ENCODE data around the gene MFN2.
"Not testable (repeated sequence)": the region's sequence is repeated elsewhere in the genome, so short reads cannot be mapped to it uniquely, and the experiment has no call there.

The MFN2 gene

DNA sequence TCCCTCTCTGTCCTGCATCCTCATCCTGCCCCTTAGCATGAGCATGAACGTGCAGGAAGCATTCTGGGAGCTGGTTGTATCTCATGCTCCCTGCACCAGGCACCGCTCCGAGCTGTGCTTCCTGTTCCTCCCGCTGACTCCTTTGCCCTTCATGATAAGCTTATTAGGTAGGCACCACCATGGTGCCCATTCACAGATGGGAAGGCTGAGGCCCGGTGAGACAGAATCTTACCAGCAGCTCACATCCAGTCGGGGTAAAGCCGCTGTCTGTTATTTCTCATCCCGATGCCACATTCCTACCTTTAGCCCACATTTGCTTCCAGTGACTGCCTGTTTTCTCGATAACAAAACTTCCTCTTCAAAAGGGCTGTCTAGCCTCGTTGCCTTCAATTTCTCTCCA is 46.3 kb downstream of the MFN2 start:
- no peak for DNase-seq (ENCODE audit: low spot score)

DNA sequence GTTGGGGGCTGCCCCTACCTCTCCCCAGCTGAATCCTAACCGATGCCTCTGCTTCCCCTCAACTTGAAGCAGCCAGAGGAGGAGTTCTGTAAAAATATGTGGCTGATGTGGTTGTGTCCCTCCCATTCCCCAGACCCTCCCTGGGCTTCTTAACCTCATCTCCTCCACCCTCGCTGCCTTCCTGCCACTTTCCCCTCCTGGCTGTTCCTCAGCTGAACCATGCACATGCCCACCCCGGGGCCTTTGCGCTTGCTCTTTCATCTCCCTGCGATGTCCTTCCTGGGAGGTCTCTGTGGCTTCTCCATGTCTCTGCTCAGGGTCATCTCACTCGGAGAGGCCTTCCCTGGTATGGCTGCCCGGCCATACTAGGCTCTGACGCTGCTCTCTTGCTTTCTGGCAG is 48.0 kb downstream of the MFN2 start:
- no peak for DNase-seq (ENCODE audit: low spot score)

DNA sequence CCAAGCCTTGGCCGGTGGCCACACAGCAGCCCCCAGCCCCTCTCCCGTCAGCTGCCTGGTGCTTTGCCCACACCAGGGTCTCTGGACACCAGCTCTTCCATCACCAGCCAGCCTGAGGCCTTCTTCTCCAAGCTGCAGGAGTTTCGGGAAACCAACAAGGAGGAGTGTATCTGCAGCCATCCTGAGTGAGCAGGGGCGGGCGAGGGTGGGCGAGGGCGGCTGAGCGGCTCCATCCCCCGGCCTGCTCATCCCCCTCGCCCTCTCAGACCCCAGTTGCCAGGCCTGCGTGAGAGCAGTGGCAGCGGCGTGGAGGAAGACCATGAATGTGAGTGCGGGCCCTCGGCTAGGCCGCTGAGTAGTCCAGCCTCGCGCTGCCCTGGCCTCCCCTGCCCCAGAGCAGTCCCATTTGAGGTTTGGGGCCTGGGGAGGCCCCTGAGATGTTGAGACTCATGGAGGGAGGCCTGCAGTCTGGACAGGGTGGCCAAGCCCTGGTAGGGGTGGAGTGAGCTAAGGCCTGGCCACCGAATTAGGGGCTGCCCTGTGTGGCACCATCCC is 48.8 kb downstream of the MFN2 start:
- DNase-seq (ENCODE audit: low spot score) = no peak

DNA sequence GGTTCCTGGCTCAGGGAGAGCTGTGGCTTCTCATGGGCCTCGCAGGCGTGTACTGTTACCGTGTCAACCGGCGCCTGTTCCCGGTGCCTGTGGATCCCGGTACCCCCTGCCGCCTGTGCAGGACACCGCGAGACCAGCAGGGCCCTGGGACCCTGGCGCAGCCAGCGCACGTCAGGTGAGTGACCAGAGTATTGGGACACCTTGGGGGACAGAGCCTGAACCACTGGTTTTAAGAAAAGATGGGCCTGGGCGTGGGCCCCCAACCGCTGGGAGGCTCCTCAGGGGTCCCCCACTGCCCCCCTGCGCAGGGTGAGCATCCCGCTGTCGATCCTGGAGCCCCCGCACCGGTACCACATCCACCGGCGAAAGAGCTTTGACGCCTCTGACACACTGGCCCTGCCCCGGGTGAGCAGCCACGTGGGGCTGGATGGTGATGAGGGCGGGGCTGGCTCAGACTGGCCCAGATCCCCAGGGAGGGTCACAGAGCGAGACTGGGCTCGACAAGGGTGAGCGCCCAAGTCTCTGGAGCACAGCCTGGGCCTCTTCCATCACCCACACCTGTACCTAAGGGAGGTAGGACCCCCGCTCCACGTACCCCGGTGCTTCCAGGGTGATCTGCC is 49.6 kb downstream of the MFN2 start:
- no peak for DNase-seq (ENCODE audit: low spot score)

DNA sequence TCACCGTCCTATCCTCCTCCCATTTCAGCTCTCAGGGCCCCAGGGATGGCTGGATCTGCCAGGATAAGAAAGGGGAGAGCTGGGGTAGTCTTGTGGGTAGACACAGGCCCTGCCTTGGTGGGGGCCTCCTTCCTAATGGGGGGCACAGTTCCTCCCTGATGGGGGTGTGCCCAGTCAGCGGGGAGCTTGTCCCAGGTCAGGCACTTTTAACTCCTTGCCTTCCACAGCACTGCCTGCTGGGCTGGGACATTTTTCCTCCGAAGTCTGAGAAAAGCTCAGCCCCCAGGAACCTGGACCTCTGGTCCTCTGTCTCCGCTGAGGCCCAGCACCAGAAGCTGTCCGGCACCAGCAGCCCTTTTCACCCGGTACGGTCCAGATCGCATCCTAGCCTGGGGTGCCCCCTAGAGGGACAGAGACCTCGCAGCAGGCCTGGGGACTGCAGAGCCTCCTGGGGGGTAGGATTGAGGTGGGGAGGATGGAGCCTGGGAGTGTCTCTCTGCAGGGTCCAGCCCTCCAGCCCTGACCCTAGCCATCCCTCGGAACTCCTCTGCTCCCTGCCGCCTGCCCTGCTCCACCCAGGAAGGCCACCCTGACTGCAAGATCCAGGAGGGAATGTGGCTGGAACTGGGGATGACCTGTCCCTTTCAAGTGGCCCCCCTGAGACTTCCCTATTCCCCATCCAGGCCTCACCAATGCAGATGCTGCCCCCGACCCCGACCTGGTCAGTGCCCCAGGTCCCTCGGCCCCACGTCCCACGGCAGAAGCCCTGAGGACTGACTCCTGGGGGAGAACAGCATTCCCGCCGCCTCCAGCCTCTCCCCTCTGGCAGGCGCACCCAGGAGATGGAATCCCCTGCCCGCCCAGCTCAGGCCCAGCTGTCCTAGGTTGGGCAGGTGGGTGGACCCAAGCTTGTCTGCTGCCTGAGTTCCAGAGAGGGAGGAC is 51.1 kb downstream of the MFN2 start:
- peak; percentile 17 for DNase-seq (ENCODE audit: low spot score)

DNA sequence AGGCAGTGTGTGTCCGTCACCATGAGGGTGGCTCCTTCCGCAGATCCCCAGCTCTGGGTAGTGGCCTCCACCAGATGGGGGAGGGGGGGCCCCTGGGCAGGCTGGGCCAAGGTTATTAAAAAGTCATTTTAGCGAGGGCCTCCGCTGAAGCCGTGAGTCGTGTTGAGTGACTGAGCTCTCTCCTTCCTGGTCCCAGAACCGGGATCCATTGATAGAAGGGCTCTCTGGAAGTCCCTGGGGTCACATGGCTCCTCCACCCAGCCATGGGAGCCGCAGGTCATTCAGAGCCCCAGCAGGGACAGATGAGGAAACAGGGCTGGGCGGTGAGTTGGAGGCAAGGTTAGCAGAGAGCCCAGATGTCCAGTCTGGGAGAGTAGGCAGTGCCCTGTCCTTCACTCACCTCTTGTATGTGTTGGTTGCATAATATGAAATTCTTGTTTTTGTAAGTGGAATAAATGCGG is 51.9 kb downstream of the MFN2 start:
- DNase-seq (ENCODE audit: low spot score) = no peak

DNA sequence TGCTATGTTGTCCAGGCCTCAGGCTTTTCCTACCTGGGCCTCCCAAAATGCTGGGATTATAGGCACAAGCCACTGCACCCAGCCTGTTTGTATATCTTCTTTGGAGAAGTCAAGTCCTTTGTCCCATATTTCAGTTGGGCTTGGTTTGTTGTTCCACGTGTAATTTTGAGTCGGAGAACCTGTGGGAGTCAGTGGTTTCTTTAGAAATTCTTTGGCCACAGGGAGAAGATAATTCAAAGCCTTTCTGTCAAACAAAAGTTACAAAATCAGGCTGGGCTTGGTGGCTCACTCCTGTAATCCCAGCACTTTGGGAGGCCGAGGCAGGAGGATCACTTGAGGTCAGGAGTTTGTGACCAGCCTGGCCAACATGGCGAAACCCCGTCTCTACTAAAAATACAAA is 53.2 kb downstream of the MFN2 start:
- not testable (repeated sequence) for DNase-seq (ENCODE audit: low spot score)

DNA sequence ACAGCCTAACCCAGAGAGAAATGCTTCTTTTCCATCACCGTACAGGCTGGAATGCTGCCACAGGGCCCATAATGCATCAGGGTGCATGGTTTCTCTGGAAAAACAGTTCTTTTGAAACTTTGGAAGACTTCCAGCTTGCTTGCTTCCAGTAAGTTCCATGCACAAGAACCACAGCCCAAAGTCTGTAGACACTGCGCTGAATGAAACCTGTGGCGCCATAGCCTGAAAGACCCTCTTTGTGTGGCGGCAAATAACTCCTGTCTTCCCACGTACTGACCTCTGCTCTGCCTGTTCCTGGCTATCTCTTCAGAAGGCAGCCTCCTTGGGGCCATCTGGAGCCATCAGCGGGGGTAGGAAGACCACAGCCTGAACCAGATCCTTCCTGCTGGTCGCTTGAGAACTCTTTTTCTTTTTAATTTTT is 54.1 kb downstream of the MFN2 start:
- DNase-seq (ENCODE audit: low spot score) = no peak

DNA sequence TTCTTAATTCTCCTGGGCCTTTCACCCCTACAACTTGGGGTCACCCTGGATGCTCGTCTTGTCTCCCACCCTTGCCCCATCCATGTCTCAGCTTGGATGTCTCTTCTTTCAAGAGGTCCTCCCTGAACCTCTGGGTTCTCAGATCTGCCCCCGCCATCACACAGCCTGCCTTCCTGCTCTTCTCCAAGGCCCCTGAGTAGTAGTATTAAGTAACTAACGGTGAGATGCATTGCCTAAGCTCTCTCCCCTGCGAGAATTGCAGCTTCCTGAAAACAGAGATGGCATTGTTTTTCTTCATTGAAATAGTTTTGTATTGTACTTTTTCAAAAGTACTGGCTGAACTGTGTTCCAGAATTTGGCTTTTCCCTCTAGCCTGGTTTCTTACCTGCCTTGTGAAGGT is 55.1 kb downstream of the MFN2 start:
- no peak for DNase-seq (ENCODE audit: low spot score)

DNA sequence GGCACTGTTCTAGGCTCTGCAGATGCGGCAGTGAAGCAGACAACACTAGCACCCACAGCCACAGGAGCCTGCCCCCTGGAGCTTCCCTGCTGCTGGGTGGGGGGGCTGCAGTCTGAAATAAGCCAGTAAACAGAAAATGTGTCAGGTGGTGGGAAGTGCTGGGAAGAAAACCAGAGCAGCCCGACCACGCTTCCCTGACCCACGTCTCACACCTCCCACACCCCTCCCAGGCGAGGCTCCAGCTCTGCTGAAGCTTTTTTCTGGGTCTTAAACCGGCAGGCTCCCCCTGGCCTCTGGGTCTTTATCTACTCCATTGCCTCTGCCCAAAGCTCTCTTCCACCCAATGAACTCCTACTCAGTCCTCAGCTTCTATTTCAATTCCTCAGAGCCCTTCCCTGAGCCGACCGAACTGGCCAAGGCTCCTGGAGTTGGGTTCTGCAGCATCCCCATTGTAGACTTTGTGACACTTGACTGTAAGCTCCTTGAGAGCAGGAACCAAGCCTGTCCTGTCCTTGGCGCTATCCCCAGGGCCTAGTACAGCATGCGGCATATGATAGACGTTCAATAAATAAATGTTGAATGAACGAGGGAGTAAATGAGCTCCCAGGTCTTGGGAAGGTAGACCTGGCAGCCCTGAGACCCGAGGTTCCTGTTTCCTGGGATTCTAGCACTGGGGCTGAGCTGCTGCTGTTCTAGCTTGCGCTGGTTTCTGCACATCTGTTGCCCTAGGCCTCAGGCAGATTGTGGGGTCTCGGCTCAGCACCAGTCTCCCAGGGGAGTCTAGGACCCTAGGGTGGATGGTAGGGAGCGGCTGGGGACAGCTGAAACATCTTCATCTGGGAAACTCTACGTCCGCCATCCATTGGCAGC is 57.5 kb downstream of the MFN2 start:
- no peak for DNase-seq (ENCODE audit: low spot score)

DNA sequence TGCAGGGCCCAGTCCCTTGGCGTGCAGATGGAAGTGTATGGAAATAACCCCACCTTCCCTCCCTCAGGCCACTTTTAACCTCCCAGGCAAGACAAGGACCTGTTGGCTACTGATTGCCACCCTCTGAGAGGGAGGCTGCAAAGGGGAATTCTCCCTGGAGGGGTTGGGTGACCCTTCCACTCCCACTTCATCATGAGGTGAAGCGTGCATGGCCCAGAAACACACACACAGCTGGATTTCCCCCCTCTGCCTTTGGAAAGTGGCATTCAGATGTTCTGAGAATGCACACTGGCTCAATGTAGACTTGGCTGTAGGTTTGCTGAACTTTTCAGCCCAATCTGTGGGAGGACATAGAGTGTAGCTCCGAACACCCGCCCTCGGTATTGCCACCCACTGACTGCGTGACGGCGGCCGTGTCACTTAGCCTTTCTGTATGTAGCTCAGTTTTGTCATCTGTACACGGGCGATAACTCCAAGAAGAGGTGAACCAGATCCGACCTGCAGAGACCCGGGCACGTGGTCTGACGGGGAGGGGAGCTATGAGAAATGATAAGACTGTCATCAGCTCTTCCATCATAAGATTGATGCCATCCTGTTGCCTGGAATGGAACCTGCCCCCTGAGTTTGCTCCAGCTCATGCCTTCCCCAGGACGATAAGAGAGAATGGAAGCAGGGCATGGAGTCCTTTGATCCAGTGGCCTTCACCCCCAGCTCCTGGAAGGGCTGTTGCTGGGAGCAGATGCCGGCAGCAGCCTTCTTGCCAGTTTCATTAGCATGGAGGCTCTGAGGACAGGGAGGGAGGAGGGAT is 58.3 kb downstream of the MFN2 start:
- DNase-seq (ENCODE audit: low spot score) = no peak

DNA sequence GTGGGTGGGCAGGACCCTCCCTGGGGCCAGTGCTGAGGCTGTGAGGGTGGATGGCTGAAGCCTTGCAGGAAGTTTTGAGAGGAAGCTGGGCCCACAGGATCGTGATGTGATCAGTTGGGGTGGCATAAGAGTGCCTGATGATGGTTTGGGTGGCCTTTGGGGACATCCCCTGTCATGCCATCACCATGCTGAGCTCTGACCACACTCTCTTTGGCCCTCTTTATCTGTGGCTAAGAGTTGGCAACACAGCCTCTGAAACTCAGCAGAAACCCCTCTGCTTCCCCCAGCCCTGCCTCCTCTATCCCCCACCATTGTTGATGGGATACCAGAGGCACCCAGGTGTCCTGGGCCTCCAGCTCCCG is 58.9 kb downstream of the MFN2 start:
- no peak for DNase-seq (ENCODE audit: low spot score)

DNA sequence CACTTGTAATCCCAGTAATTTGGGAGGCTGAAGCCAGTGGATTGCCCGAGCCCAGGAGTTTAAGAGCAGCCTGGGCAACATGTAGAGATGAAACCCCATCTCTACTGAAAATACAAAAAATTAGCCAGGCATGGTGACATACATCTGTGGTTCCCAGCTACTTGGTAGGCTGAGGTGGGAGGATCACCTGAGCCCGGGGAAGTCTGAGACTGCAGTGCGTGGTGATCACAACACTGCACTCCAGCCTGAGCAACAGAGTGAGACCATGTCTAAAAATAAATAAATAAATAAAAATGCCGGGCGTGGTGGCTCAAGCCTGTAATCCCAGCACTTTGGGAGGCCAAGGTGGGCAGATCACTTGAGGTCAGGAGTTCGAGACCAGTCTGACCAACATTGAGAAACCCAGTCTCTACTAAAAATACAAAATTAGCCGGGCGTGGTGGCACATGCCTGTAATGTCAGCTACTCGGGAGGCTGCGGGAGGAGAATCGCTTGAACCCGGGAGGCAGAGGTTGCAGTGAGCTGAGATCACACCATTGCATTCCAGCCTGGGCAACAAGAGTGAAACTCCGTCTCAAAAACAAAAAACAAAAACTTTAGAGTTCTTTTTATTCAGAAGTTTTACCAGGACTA is 59.7 kb downstream of the MFN2 start:
- not testable (repeated sequence) for DNase-seq (ENCODE audit: low spot score)

DNA sequence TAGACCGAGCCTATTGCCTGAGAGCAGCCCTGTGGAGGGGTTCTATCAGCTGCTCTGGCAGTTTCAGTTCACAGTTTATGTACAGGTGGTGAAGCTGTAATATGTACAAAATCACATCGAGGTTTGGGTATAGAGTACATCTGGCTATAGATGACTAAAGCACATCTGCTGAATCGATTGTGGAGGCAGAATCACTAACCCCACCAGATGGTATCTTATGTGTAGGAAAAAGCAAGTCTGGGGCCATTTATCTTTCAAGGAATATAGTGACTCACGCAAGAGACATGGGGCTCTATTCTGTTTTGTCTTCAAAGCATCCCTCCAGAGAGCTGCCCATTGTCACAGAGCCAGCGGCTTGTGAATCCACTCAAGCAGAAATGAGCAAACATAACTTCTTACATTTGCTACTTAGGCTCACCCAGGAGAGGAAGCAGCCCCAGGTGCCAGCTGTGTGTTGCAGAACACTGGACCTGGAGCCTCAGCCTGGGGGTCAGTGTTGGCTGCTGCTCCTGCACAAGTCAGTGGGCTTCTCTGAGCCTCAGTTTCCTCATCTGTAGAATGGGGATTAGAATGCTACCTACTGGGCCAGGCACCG is 60.3 kb downstream of the MFN2 start:
- DNase-seq (ENCODE audit: low spot score) = no peak

DNA sequence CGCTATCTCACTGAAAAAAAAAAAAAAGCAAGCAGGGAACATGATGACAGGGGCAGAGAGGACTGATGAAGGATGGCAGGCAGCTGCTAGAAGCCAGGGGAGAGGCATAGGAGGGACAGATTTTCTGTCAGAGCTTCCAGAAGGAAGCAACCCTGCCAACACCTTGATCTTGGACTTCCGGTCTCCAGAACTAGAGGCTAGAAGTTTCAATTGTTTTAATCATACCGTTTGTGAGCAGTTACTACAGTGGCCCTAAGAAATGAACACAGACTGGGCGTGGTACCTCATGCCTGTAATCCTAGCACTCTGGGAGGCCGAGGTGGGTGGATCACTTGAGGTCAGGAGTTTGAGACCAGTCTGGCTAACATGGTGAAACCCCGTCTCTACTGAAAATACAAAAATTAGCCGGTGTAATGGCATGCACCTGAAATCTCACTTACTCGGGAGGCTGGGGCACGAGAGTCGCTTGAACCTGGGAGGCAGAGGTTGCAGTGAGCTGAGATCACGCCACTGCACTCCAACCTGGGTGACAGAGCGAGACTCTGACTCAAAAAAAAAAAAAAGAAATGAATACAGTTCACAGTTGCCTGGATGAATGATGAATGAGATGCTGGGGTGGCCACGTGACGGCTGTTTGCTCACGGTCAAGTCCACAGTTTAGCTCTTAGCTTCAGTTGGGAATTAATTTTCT is 64.1 kb downstream of the MFN2 start:
- not testable (repeated sequence) for DNase-seq (ENCODE audit: low spot score)

DNA sequence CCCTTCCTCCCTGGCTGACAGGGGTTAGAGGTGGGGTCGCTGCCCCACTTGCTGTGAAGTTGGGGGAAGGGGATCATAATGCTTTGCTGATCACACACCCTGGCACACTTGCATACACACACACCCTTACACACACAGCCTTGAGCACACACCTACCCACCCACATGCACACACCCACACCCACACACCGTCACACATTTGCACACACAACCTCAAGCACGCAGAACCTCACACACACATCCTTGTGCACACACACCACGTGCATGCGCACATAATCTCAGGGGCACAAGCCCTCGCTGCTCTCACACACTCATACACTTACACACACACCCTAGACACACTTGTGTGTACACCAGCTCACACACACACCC is 66.5 kb downstream of the MFN2 start:
- DNase-seq (ENCODE audit: low spot score) = no peak

DNA sequence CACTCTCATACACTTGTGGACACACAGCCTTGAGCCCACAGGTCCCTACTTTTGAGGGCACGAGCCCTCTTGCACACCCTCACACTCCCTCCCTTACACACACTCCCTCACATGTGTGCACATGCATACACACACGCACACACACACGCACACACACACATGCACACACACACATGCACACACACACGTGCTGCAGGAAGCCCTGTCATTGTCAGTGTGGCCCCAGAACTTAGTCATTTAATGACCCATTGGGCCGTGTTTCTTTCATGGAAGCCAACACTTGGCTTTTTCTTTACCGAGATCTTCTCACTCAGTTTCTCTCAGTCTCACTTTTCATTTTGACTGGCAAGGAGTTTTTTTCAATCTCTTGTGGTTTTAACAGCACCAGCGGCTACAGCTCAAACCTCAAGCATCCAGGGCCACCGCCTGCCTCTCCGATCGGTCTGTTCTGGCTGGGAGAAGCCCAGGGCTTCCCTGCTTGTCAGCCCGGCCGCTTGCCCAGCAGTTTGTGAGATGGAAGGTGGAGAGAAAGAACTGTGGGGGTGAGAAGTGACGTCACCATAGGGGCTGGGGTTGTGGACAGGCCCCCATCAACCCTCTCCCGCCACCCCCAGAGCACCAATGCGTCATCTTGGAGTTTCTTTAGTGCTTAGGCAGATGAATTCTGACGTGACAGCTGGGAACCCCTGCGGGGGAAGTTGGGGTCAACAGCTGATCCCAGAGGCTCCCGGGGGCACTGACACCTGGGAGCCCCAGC is 67.1 kb downstream of the MFN2 start:
- peak; percentile 30 for DNase-seq (ENCODE audit: low spot score)

DNA sequence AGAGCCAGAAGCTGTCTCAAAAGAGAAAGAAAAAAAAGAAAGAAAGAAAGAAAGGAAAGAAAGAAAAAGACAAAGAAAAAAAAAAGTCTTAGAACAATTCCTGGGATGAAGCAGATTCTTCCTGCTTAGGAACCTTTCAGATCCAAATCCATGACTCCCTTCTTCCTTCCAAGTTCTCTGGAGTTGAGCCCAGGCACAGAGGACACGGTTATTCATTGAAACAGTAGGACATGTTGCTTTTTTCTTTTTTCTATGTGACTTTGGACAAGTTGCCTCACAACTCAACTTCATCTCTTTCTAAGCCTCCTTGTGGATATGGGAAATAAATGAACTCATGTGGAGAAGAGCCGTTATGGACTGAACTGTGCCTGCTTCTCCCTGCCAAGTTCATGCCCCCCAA is 68.1 kb downstream of the MFN2 start:
- DNase-seq (ENCODE audit: low spot score) = no peak

DNA sequence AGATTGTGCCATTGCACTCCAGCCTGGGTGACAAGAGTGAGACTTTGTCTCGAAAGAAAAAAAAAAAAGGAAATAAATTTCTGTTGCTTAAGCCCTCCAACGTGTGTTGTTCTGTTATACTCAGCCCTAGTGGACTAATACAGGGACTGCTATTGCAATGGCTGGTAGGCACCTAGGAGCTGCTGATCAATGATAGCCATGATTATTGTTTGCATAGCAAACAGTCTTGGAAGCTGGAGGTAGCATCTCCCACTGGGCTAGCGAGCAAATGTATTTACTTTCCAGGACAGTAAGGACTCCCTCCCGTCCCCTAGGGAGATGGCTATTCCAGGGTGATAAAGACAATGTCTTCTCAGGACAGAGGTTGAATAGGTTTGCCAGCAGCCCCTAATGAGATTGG is 69.4 kb downstream of the MFN2 start:
- no peak for DNase-seq (ENCODE audit: low spot score)
